ENCODE data around the gene PCNX1. TPM values are rescaled to one million over a fixed set of nuclear protein-coding genes. Genes with fewer than 3 reads are reported as not detected.

PCNX1 gene
- total RNA-seq, 1 experiment from 2014 or later: 23.3 TPM

- CTCF ChIA-PET: no interaction called here
- Histone ChIP-seq H3K9me3 (ENCODE audit: low read length) (no peaks in the 10 kb centered on the region), H3K9me2 (replicated peaks; ENCODE audit: low read length) (no peaks in the 10 kb centered on the region), H3K4me2 (ENCODE audit: low read length) (no peak overlapping the region), H3K27ac (ENCODE audit: low read length) (no peak overlapping the region), H4K20me1 (ENCODE audit: low read length) (no peaks in the 10 kb centered on the region), H3K4me3 (ENCODE audit: low read length) (no peak overlapping the region), H3K36me3 (ENCODE audit: low read depth, low read length) (no peaks in the 10 kb centered on the region), H3F3A (ENCODE audit: low read length, unreplicated experiment) (peaks cover 4% of the 10 kb centered on the region), H3K9ac (ENCODE audit: low read length) (no peak overlapping the region), H3K4me1 (ENCODE audit: insufficient read depth, low read length) (peaks cover 33% of the 10 kb centered on the region), H2AFZ (ENCODE audit: low read length) (no peak overlapping the region), H3K27me3 (ENCODE audit: low read length) (no peaks in the 10 kb centered on the region), H3K79me2 (ENCODE audit: low read length) (no peaks in the 10 kb centered on the region)
- POLR2A ChIA-PET (ENCODE audit: unreplicated experiment): no interaction called here
- intact Hi-C loops (cut with micrococcal nuclease): no loop called here
- ATAC-seq (no peak), DNase-seq (no peak)
- TF ChIP-seq CTCF (conservative IDR thresholded peaks at IDR 0.05; ENCODE audit: low read depth, low read length) (no peak), EZH2phosphoT487 (IDR thresholded peaks at IDR 0.05; ENCODE audit: borderline replicate concordance, low read length) (no peak), EZH2 (IDR thresholded peaks at IDR 0.05; ENCODE audit: low read length, unreplicated experiment) (no peak)
- no TSS peak for BruUV-seq (replicated peaks)
Measured at GRCh38 chr14:71115821-71116567, 208.7 kb downstream of the PCNX1 start.

- ATAC-seq: no peak
Measured at GRCh38 chr14:71116568-71117122, 209.4 kb downstream of the PCNX1 start.

More at GRCh38 chr14:71116568-71117122, 209.4 kb downstream of the PCNX1 start:
- no TSS peak for BruUV-seq (replicated peaks)
- no peaks in the 10 kb centered on the region for H3K27me3 ChIP-seq (ENCODE audit: low read length)
- no peak for DNase-seq
- peaks cover 4% of the 10 kb centered on the region for H3F3A ChIP-seq (ENCODE audit: low read length, unreplicated experiment)
- no peaks in the 10 kb centered on the region for H3K9me2 ChIP-seq (replicated peaks; ENCODE audit: low read length)
- H2AFZ ChIP-seq (ENCODE audit: low read length): no peak overlapping the region
- H3K4me2 ChIP-seq (ENCODE audit: low read length): no peak overlapping the region
- no peaks in the 10 kb centered on the region for H3K9me3 ChIP-seq (ENCODE audit: low read length)
- H3K4me1 ChIP-seq (ENCODE audit: insufficient read depth, low read length): peaks cover 33% of the 10 kb centered on the region
- CTCF ChIA-PET: interaction anchor here (0.6 kb wide), 1 partner anchor 39 kb away, joined by 4 read pairs; no protein-coding TSS in a partner anchor
- no peaks in the 10 kb centered on the region for H4K20me1 ChIP-seq (ENCODE audit: low read length)
- no peaks in the 10 kb centered on the region for H3K79me2 ChIP-seq (ENCODE audit: low read length)
- POLR2A ChIA-PET (ENCODE audit: unreplicated experiment): interaction anchor here (0.7 kb wide), 1 partner anchor 290 kb away, joined by 3 read pairs; no protein-coding TSS in a partner anchor
- no peak overlapping the region for H3K27ac ChIP-seq (ENCODE audit: low read length)
- no peak overlapping the region for H3K4me3 ChIP-seq (ENCODE audit: low read length)
- intact Hi-C loops (cut with micrococcal nuclease): no loop called here
- TF ChIP-seq CTCF (conservative IDR thresholded peaks at IDR 0.05; ENCODE audit: low read depth, low read length) (no peak), EZH2 (IDR thresholded peaks at IDR 0.05; ENCODE audit: low read length, unreplicated experiment) (no peak), EZH2phosphoT487 (IDR thresholded peaks at IDR 0.05; ENCODE audit: borderline replicate concordance, low read length) (no peak)
- H3K36me3 ChIP-seq (ENCODE audit: low read depth, low read length): no peaks in the 10 kb centered on the region
- no peak overlapping the region for H3K9ac ChIP-seq (ENCODE audit: low read length)
